ENCODE results near the gene TCEA3.
"Not testable (repeated sequence)": the region's sequence is repeated elsewhere in the genome, so short reads cannot be mapped to it uniquely, and the experiment has no call there.

TCEA3 gene

DNA sequence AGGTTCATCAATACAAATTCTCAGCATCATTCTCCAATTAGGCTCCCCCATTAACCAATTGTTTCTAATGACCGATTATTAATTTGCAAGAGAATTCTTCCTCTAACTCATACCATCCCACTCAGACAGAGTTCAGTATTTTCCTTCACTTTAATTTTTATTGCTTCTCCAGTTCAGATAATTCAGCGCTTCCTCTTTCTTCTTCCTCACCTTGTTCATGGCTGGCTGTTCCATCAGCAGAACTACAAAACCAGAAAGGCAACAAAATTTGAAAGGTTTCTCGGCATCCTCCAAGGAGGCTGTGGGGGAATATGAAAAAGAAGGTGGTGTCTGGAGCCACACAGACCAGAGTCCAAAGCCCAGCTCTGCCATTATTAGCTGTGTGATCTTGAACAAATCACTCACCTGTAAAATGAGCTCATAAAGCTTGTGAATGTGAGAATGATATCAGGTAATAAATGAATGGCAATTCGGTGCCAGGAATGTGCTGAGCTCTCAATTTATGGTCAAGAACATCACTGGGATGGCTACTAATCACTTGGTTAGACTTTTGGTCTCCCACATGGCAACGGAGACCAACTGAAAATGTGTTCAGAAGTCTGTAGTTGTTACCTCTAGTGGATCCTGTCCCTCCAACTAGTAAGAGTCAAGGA, 43.2 kb downstream of the TCEA3 start:
- H3K27me3 ChIP-seq (ENCODE audit: insufficient read depth, insufficient read length): peaks cover 72% of the 10 kb centered on the region
- DNase-seq (ENCODE audit: low read depth, low spot score): no peak
- no peak overlapping the region for H3K9ac ChIP-seq (ENCODE audit: insufficient read length, low read depth)
- TF ChIP-seq SUZ12 (IDR thresholded peaks at IDR 0.05; ENCODE audit: extremely low read depth, insufficient read depth, insufficient read length) (no peak), ZNF274 (IDR thresholded peaks at IDR 0.05; ENCODE audit: low read depth, low read length) (no peak), YY1 (IDR thresholded peaks at IDR 0.05; ENCODE audit: insufficient read depth, insufficient read length) (no peak)
- no peak overlapping the region for H3K4me3 ChIP-seq (ENCODE audit: insufficient read length, low read depth)
- no peaks in the 10 kb centered on the region for H3K9me3 ChIP-seq (ENCODE audit: insufficient read depth, low read length)
- H3K36me3 ChIP-seq (ENCODE audit: insufficient read depth, insufficient read length, low read length): no peaks in the 10 kb centered on the region
- H3K4me1 ChIP-seq (ENCODE audit: insufficient read depth, insufficient read length): no peaks in the 10 kb centered on the region

DNA sequence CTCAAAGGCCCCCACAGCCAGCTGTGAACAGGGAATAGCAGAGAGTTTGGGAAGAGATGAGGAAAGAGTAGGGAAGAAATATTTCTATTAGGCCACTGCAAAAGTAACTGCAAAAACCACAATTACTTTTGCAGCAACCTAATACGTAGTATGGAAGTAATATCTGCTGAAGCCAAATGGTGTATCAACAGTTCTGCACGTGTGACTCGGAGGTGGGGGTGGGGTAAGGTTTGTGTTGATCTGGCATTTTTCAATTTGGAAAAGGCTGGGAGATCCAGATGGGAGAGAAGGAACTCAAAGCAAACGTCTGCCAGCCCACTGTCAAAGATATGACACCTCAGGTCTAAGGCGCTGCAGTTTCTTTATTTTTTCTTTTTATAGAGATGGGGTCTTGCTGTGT, 43.8 kb downstream of the TCEA3 start:
- Histone ChIP-seq H3K27me3 (ENCODE audit: insufficient read depth, insufficient read length) (peaks cover 74% of the 10 kb centered on the region), H3K4me3 (ENCODE audit: insufficient read length, low read depth) (no peak overlapping the region), H3K9ac (ENCODE audit: insufficient read length, low read depth) (no peak overlapping the region), H3K9me3 (ENCODE audit: insufficient read depth, low read length) (no peaks in the 10 kb centered on the region), H3K36me3 (ENCODE audit: insufficient read depth, insufficient read length, low read length) (no peaks in the 10 kb centered on the region), H3K4me1 (ENCODE audit: insufficient read depth, insufficient read length) (no peaks in the 10 kb centered on the region)
- DNase-seq (ENCODE audit: low read depth, low spot score): no peak
- no peak for TF ChIP-seq YY1 (IDR thresholded peaks at IDR 0.05; ENCODE audit: insufficient read depth, insufficient read length)
- TF ChIP-seq SUZ12 (IDR thresholded peaks at IDR 0.05; ENCODE audit: extremely low read depth, insufficient read depth, insufficient read length): no peak
- TF ChIP-seq ZNF274 (IDR thresholded peaks at IDR 0.05; ENCODE audit: low read depth, low read length): no peak

DNA sequence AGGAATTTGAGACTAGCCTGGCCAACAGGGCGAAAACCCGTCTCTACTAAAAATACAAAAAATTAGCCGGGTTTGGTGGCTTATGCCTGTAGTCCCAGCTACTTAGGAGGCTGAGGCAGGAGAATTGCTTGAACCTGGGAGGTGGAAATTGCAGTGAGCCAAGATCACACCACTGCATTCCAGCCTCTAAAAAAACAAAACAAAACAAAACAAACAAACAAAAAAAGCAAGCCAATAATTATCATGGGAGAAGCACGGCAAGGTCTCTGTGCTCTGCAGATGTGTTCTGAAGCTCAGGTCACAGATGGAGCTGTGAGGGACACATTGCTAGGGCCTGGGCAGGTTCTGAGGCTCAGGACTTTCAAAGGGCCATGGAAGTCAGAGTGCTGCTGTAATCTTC, 44.3 kb downstream of the TCEA3 start:
- not testable (repeated sequence) for H3K4me3 ChIP-seq (ENCODE audit: insufficient read length, low read depth); H3K36me3 ChIP-seq (ENCODE audit: insufficient read depth, insufficient read length, low read length); DNase-seq (ENCODE audit: low read depth, low spot score); H3K4me1 ChIP-seq (ENCODE audit: insufficient read depth, insufficient read length); H3K9ac ChIP-seq (ENCODE audit: insufficient read length, low read depth); H3K9me3 ChIP-seq (ENCODE audit: insufficient read depth, low read length)
- peaks cover 74% of the 10 kb centered on the region for H3K27me3 ChIP-seq (ENCODE audit: insufficient read depth, insufficient read length)

- Histone ChIP-seq H3K9ac (ENCODE audit: insufficient read length, low read depth) (no peak overlapping the region), H3K9me3 (ENCODE audit: insufficient read depth, low read length) (no peaks in the 10 kb centered on the region), H3K27me3 (ENCODE audit: insufficient read depth, insufficient read length) (peaks cover 78% of the 10 kb centered on the region), H3K4me1 (ENCODE audit: insufficient read depth, insufficient read length) (no peaks in the 10 kb centered on the region), H3K36me3 (ENCODE audit: insufficient read depth, insufficient read length, low read length) (no peaks in the 10 kb centered on the region), H3K4me3 (ENCODE audit: insufficient read length, low read depth) (no peak overlapping the region)
- TF ChIP-seq ZNF274 (IDR thresholded peaks at IDR 0.05; ENCODE audit: low read depth, low read length) (no peak), YY1 (IDR thresholded peaks at IDR 0.05; ENCODE audit: insufficient read depth, insufficient read length) (no peak), SUZ12 (IDR thresholded peaks at IDR 0.05; ENCODE audit: extremely low read depth, insufficient read depth, insufficient read length) (no peak)
- no peak for DNase-seq (ENCODE audit: low read depth, low spot score)
Observed at GRCh38 chr1:23376890-23377811, 47.4 kb downstream of the TCEA3 start.

DNA sequence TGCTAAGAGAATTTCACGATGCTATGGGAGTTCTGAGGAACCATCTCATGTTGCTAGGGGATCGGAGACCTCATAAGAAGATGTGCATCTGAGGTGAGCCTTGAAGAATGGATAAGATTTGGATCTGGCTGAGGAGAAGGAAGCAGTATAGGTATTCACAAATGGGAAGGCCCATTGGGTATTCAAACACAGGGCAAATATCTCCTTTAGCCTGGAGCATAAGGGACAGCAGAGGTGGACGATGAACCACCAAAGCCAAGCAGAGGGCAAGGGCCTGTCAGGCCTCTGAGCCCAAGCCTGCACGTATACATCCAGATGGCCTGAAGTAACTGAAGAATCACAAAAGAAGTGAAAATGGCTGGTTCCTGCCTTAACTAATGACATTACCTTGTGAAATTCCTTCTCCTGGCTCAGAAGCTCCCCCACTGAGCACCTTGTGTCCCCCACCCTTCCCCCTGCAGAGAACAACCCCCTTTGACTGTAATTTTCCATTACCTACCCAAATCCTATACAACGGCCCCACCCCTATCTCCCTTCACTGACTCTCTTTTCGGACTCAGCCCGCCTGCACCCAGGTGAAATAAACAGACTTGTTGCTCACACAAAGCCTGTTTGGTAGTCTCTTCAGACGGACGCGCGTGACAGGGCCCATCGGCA, 50.3 kb downstream of the TCEA3 start:
- Histone ChIP-seq H3K27me3 (ENCODE audit: insufficient read depth, insufficient read length) (peaks cover 83% of the 10 kb centered on the region), H3K4me1 (ENCODE audit: insufficient read depth, insufficient read length) (peaks cover 13% of the 10 kb centered on the region)
- not testable (repeated sequence) for H3K4me3 ChIP-seq (ENCODE audit: insufficient read length, low read depth); H3K36me3 ChIP-seq (ENCODE audit: insufficient read depth, insufficient read length, low read length); H3K9ac ChIP-seq (ENCODE audit: insufficient read length, low read depth); DNase-seq (ENCODE audit: low read depth, low spot score); H3K9me3 ChIP-seq (ENCODE audit: insufficient read depth, low read length)

DNA sequence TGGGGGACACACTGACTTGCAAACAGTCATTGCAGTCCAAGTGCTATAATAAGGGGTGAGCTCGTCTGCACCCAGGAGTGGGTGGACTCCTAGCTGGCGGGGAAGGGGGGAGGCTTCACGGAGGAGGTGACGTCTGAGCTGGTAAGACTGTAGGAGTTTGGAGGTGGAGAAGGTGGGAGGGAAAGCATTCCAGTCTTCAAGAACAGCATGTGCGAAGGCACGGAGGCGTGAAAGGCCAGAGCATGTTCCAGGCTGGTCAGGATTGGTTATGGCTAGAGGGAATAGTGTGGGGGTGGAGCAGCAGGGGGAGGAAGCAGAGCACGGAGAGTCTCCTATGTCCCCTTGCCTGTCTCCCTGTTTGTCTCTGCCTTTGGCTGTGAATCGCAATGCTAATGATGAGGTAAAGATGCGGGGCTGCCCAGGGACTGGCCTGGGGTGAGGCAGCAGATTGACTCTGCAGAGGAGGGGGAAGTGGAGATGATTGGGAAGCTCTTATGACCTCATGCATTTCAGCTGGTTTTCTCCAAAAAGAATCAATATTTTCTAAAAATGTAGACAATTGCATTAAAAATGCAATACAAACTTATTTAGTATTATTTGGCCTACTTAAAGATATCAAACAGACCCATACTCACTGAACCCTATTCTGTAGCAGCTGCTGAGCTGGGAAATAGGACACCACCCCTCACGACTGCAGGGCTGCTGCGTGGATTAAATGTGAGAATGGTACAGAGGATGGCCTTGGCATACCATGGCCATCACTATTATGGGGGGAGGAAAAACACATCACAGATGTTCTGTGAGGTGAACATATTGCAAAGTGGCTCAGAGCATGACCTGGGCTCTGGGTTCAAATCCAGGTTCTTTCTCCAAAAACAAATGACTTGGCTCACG, 52.3 kb downstream of the TCEA3 start:
- no peak for DNase-seq (ENCODE audit: low read depth, low spot score)
- Histone ChIP-seq H3K27me3 (ENCODE audit: insufficient read depth, insufficient read length) (peaks cover 80% of the 10 kb centered on the region), H3K9ac (ENCODE audit: insufficient read length, low read depth) (no peak overlapping the region), H3K4me1 (ENCODE audit: insufficient read depth, insufficient read length) (peaks cover 13% of the 10 kb centered on the region), H3K9me3 (ENCODE audit: insufficient read depth, low read length) (no peaks in the 10 kb centered on the region), H3K36me3 (ENCODE audit: insufficient read depth, insufficient read length, low read length) (no peaks in the 10 kb centered on the region), H3K4me3 (ENCODE audit: insufficient read length, low read depth) (no peak overlapping the region)
- TF ChIP-seq YY1 (IDR thresholded peaks at IDR 0.05; ENCODE audit: insufficient read depth, insufficient read length): no peak
- TF ChIP-seq SUZ12 (IDR thresholded peaks at IDR 0.05; ENCODE audit: extremely low read depth, insufficient read depth, insufficient read length): no peak

All from NT2/D1 (cell line).